Hippocampal formation (tissue), 2 donors: ENCODE measurements around the gene HES7.

Experiments
- DNase-seq, 2 donors: peaks; one replicate each; lab custom pipeline; 2025; lab: John Stamatoyannopoulos, UW

HES7 gene

GRCh38 chr17:8155231-8155995 lies 31.5 kb upstream of the HES7 start:
- DNase-seq: no peak

GRCh38 chr17:8154608-8155155 lies 30.8 kb upstream of the HES7 start:
- no peak for DNase-seq

DNA sequence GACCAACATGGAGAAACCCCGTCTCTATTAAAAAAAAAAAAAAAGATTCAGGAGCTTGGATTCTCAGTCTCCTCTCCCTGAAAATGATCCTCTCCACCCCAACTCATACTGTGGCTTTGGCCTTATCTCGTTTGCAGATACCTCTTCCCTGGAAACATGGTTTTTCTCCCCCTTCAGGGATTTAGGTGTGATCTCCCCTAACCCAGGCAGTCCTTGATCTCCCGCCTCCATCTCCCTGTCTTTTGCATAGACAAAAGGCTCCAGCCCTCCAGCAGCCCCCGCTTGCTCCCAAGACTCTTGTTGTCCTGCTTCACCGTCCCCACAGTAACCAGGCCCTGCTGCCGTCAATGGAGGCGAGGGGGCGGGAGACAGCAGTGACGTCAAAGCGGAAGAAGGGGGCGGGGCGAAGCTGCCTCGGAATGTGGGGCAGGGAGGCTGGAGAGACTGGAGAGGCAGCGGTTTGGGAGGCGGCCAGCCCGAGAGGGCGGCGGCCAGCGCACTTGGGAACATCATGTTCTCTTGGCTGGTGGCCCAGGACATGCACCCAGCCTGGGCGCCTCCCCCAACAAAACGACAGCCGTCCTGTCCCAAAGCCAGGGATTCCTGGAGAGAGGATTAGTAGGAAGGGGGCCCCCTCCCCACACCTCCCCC lies 30.2 kb upstream of the HES7 start:
- peak; percentile 93 to 95 for DNase-seq

- DNase-seq: peak; percentile 40 to 74
These were observed 29.6 kb upstream of the HES7 start for GRCh38 chr17:8153525-8153956.

- DNase-seq: no peak
These were observed 29.1 kb upstream of the HES7 start for GRCh38 chr17:8153031-8153451.

DNA sequence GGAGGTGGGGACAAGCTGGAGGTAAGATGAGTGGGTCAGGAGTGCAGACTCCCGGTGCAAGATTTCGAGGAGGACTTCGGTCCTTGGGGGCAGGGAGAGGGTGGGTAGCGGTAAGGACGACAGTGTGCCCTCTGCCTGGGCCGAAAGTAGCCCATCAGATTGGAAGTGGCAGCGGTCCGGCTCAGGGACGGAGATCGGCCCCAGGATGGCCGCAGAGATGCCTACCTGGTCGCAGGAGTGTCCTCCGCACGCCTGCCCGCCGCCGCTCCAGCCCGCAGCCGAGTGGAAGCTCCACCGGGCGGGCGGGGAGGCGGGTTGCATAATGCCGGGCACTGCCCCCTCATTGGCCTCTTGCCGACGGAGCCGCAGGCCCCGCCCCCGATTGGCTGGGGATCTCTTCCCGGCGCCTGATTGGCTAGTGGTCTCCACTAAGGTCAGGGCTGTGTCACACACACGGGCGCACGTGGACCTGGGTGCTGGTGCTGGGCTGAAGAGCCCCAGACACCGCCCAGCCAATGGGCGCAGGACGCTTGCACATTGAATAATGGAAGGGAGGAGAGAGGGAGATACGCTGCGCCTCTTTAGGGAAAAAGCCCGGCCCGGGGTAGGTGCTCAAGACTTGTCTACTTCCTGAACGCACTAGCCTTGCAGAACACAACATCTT lies 28.3 kb upstream of the HES7 start, which contains the start of gene PER1:
Gene PER1 (minus strand): TSS at position 293 of the 664 bp plus-strand sequence. CDS start 1,698 bp downstream, outside the sequence.
- DNase-seq: peak; percentile 86 to 92

DNA sequence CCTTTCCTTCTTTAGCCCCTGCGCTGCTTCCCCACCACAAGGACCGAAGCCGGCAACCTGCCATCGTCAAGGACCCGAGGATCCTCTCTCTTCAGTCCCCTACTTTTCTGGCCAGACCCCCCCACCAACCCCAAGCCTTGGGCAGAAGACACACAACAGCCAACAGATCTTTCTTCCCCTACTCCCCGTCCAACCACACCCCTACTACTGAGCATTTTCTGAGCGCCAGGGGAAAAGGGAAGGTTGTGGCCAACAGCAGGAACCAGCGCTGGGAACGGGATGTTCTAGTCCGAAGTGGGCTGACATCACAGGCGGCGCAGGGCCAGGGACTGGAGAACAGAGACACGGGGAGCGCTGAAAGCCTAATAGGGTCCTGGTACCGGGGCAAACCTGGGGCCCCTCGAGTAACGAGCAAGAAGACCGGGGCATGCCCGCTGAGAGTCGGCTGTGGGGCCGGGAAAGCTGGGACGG lies 27.8 kb upstream of the HES7 start:
- peak; percentile 32 to 62 for DNase-seq

DNA sequence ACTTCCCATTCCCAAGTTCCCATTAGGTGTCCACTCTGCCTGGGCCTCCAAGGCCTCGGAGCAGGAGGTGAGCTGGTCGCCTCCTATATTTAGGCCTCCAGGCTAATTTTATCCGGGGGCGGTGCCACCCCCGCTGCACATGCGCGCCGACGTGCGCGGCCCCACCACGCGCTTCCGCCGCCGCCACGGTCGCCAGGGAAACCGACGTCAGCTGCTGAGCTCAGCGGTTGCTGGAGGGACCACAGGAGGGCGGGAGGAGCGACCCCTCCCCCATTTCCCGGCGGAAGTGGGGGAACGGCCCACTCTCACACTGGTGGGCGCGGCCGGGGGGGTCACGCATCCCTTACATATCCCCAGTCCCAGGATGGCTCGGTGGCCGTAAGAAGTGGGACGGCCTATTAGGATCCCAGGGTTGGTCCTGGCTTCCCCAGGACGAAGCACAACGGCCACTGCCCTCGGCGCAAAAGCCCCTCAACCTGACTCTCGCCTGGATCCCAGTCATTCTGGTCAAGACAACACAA lies 27.3 kb upstream of the HES7 start:
- DNase-seq: peak; percentile 68 to 80

GRCh38 chr17:8150194-8151119 lies 26.6 kb upstream of the HES7 start:
- no peak for DNase-seq

- DNase-seq: no peak
These were observed 25.7 kb upstream of the HES7 start for GRCh38 chr17:8149419-8150193.

DNA sequence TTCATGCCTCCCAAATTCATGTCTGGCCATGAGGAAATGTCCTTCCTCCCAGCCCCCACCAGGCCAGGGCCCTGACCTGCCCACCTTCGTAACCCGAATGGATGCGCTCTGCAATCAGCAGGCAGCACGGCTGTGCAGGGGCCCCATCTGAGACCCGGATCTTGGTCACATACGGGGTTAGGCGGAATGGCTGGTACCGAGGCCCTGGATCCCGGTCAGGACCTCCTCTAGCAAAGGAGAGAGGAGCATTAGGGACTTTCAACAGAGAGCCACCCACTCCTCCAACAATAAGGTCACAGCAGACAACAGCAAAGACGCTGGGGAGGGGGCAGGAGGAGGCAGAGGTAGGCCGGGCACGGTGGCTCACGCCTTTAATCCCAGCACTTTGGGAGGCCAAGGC lies 24.7 kb upstream of the HES7 start:
- no peak for DNase-seq

DNA sequence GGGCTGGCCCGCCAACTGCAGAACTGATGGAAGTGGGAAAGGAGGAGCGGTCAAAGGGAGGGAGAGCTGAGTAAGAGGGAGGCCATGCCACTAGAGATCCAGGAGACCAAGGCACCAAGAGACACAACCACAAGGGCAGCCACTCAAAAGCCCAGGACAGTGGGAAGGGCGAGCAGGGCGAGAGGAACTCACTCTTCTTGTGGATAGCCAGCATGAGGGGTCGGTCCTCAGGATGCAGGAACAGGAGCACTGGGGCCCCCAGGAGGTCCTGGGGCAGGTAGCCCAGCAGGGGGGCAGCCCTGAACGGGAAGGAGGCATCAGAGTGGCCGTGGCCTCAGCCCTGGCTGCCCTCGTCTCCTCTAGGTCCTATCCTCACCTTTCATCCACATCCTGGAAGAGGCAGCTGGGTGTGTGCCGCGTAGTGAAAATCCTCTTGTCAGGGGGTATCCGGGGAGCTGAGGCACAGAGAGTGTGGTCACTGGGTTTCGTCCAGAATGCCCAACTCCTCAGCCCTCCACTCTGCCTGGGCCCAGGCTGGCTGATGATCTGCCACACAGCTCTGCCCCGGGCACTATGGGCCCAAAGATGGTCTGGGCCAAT lies 24.0 kb upstream of the HES7 start:
- DNase-seq: no peak

DNA sequence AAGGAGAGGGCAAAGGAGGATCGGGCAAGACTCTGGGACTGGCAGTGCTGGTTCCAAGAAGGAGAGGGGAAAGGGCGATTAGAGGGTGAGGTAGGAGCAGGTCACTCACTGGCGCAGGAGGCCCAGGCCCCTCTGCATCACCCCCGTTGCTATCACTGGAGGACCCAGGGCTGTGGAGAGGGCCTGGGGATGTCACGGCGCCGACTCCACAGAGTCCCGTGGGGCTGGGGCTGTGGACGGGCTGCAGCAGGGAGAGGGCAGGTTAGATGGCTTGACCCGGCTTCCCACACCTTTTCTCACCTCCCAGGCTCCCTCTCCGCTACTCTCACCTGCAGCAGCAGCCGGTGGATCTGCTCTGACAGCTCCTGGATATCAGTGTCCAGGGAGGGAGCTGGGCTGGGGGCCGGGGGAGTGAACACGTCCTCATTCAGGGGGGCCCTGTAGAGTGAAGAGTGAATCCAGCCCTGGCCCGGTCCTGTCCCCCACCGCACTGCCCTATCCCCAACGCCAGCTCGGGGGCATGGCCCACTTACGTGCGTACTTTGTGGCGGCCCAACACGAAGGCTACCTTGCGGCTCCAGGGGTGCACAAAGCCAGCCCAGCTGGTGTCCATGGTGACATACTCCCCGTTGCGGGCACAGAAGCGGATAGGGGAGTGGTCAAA lies 23.4 kb upstream of the HES7 start:
- DNase-seq: no peak

GRCh38 chr17:8146381-8147140 lies 22.7 kb upstream of the HES7 start:
- DNase-seq: no peak

GRCh38 chr17:8145811-8146210 lies 21.9 kb upstream of the HES7 start:
- DNase-seq: no peak

- DNase-seq: no peak
These were observed 20.7 kb upstream of the HES7 start for GRCh38 chr17:8144401-8145231.

- DNase-seq: no peak
These were observed 19.9 kb upstream of the HES7 start for GRCh38 chr17:8143581-8144400.
